Upper lobe of left lung (tissue), 6 donors: ENCODE data around the gene STK39. TPM values are rescaled to one million over a fixed set of nuclear protein-coding genes. Genes with fewer than 3 reads are reported as not detected.

Experiments used
- ATAC-seq, 2 donors: fragments of 200-7000 bp; cut with Tn5 transposase; one replicate each; pipeline ENCODE4 v1.9.1; 2022; ENCODE audit warnings: mild to moderate bottlenecking in 2 of 2, moderate library complexity in 2 of 2; ENCODE audit not compliant: low FRiP score in 2 of 2
- DNase-seq, 2 donors: peaks; one replicate each; pipeline ENCODE4 v3.0.0-alpha.2; 2019 to 2020
- H3K27ac ChIP-seq, 4 donors: fragments of 200-600 bp; sonication (generic); one replicate each; pipeline ENCODE4 v1.5.1; 2016 to 2019
- H3K27me3 ChIP-seq, 4 donors: fragments of 200-600 bp; sonication (generic); one replicate each; pipeline ENCODE4 v1.5.1; 2017 to 2019
- H3K36me3 ChIP-seq, 4 donors: fragments of 200-600 bp; sonication (generic); one replicate each; pipeline ENCODE4 v1.5.1; 2016 to 2019
- H3K4me1 ChIP-seq, 4 donors: fragments of 200-600 bp; sonication (generic); one replicate each; pipeline ENCODE4 v1.5.1; 2018 to 2019
- H3K4me3 ChIP-seq, 4 donors: fragments of 200-600 bp; sonication (generic); one replicate each; pipeline ENCODE4 v1.5.1; 2017 to 2019; ENCODE audit warnings: mild to moderate bottlenecking in 2 of 4, moderate library complexity in 1 of 4
- H3K9me3 ChIP-seq, 4 donors: fragments of 200-600 bp; sonication (generic); one replicate each; pipeline ENCODE4 v1.5.1; 2018 to 2019
- CTCF ChIP-seq, 6 experiments: fragments of 450-650 bp in 4 of 6; fragments of 200-600 bp in 2 of 6; sonication (generic) in 2 of 6; IDR thresholded peaks; one replicate each; pipeline ENCODE4 v1.5.1; 2016 to 2019; ENCODE audit warnings: antibody characterized with exemption in 6 of 6
- EP300 ChIP-seq, 4 donors: sonication (generic); formaldehyde crosslinking; IDR thresholded peaks; one replicate each; pipeline ENCODE4 v1.5.1; 2017; ENCODE audit warnings: antibody characterized with exemption in 4 of 4, control low read depth in 2 of 4
- POLR2A ChIP-seq, 4 donors: fragments of 450-650 bp; IDR thresholded peaks; one replicate each; pipeline ENCODE4 v1.5.1; 2016 to 2017; ENCODE audit warnings: antibody characterized with exemption in 4 of 4, mild to moderate bottlenecking in 2 of 4
- POLR2AphosphoS5 ChIP-seq, 2 donors: sonication (generic); formaldehyde crosslinking; IDR thresholded peaks; one replicate each; pipeline ENCODE4 v1.5.1; 2017; ENCODE audit warnings: antibody characterized with exemption in 2 of 2
- WGBS, 2 donors: methylation state at CpG; one replicate each; pipeline ENCODE4 v1.1.5; 2017 to 2018; 5-methylcytosine and 5-hydroxymethylcytosine counted together
- total RNA-seq, 6 donors: library from RNA; depleted of rRNA in 4 of 6; stranded (reverse); fragments of >200 nt in 4 of 6; gene quantifications; one replicate each; pipeline versions ENCODE4 v1.1.0 to v1.2.1, GENCODE V29; 2016 to 2021
- donor health status: DM: no; HTN: no; CAD: no; lungs with moderate emphysema.
- donor health status: DM: no; HTN: yes; CAD: no; lungs with severe emphysema.

The STK39 gene
- total RNA-seq, 6 donors from 2014 or later, result 7.9 to 18.8 (median 12.1) TPM

- H3K4me3 ChIP-seq, result no peak overlapping the region
- no peak for TF ChIP-seq CTCF (IDR thresholded peaks at IDR 0.05)
- no peak for TF ChIP-seq POLR2AphosphoS5 (IDR thresholded peaks at IDR 0.05)
- no peak for TF ChIP-seq POLR2A (IDR thresholded peaks at IDR 0.05)
- TF ChIP-seq EP300 (IDR thresholded peaks at IDR 0.05), result no peak
- H3K27me3 ChIP-seq, result no peaks in the 10 kb centered on the region
- DNase-seq (no peak), ATAC-seq (no peak)
- H3K9me3 ChIP-seq, result no peaks in the 10 kb centered on the region
- no peaks in the 10 kb centered on the region for H3K4me1 ChIP-seq
- 96% methylated on average over 3 of the region's 3 CpGs for WGBS, 2 donors
- H3K27ac ChIP-seq, result no peak overlapping the region
- no peaks in the 10 kb centered on the region for H3K36me3 ChIP-seq
Observed at GRCh38 chr2:168003876-168004275, 243.5 kb downstream of the STK39 start.

- ATAC-seq (no peak), DNase-seq (no peak)
- no peaks in the 10 kb centered on the region for H3K4me1 ChIP-seq
- no peak overlapping the region for H3K4me3 ChIP-seq
- no peaks in the 10 kb centered on the region for H3K27me3 ChIP-seq
- no peaks in the 10 kb centered on the region for H3K36me3 ChIP-seq
- 51 to 60% methylated on average over 2 of the region's 2 CpGs for WGBS, 2 donors
- no peak for TF ChIP-seq CTCF (IDR thresholded peaks at IDR 0.05)
- no peak for TF ChIP-seq POLR2AphosphoS5 (IDR thresholded peaks at IDR 0.05)
- no peak for TF ChIP-seq EP300 (IDR thresholded peaks at IDR 0.05)
- TF ChIP-seq POLR2A (IDR thresholded peaks at IDR 0.05), result no peak
- no peaks in the 10 kb centered on the region for H3K9me3 ChIP-seq
- H3K27ac ChIP-seq, result no peak overlapping the region
Observed at GRCh38 chr2:168002021-168002553, 245.3 kb downstream of the STK39 start.

- DNase-seq (no peak), ATAC-seq (no peak)
- no peaks in the 10 kb centered on the region for H3K36me3 ChIP-seq
- H3K27ac ChIP-seq, result no peak overlapping the region
- no peaks in the 10 kb centered on the region for H3K27me3 ChIP-seq
- no peak overlapping the region for H3K4me3 ChIP-seq
- TF ChIP-seq POLR2AphosphoS5 (IDR thresholded peaks at IDR 0.05) (no peak), CTCF (IDR thresholded peaks at IDR 0.05) (no peak), EP300 (IDR thresholded peaks at IDR 0.05) (no peak), POLR2A (IDR thresholded peaks at IDR 0.05) (no peak)
- H3K4me1 ChIP-seq, result peaks cover 0 to 5% (median 2%) of the 10 kb centered on the region in 4 donors
- H3K9me3 ChIP-seq, result no peaks in the 10 kb centered on the region
- 48 to 77% methylated on average over 1 of the region's 1 CpG for WGBS, 2 donors
Observed at GRCh38 chr2:167992278-167992677, 255.1 kb downstream of the STK39 start.

GRCh38 chr2:167990062-167990461 is 257.3 kb downstream of the STK39 start:
- Histone ChIP-seq H3K4me1 (peaks cover 0 to 5% (median 2%) of the 10 kb centered on the region in 4 donors), H3K9me3 (no peaks in the 10 kb centered on the region), H3K27ac (no peak overlapping the region), H3K4me3 (no peak overlapping the region), H3K27me3 (no peaks in the 10 kb centered on the region), H3K36me3 (no peaks in the 10 kb centered on the region)
- WGBS, 2 donors, result 77 to 82% methylated on average over 4 of the region's 4 CpGs
- no peak for DNase-seq
- ATAC-seq, result no peak
- no peak for TF ChIP-seq CTCF (IDR thresholded peaks at IDR 0.05)
- TF ChIP-seq EP300 (IDR thresholded peaks at IDR 0.05), result no peak
- TF ChIP-seq POLR2AphosphoS5 (IDR thresholded peaks at IDR 0.05), result no peak
- TF ChIP-seq POLR2A (IDR thresholded peaks at IDR 0.05), result no peak

GRCh38 chr2:167988296-167988695 is 259.1 kb downstream of the STK39 start:
- no peaks in the 10 kb centered on the region for H3K9me3 ChIP-seq
- no peak for ATAC-seq
- no peak for DNase-seq
- H3K27ac ChIP-seq, result no peak overlapping the region
- no peak overlapping the region for H3K4me3 ChIP-seq
- no peaks in the 10 kb centered on the region for H3K27me3 ChIP-seq
- TF ChIP-seq POLR2AphosphoS5 (IDR thresholded peaks at IDR 0.05) (no peak), POLR2A (IDR thresholded peaks at IDR 0.05) (no peak), EP300 (IDR thresholded peaks at IDR 0.05) (no peak), CTCF (IDR thresholded peaks at IDR 0.05) (no peak)
- WGBS, 2 donors, result 95 to 98% methylated on average over 2 of the region's 2 CpGs
- peaks cover 0 to 5% (median 2%) of the 10 kb centered on the region in 4 donors for H3K4me1 ChIP-seq
- no peaks in the 10 kb centered on the region for H3K36me3 ChIP-seq
